K562 (cell line): ENCODE results near the gene COX20. TPM values are rescaled to one million over a fixed set of nuclear protein-coding genes. Genes with fewer than 3 reads are reported as not detected.

ENCODE experiments used
- ATAC-seq: fragments of 200-7000 bp; cut with Tn5 transposase; 3 replicates; pipeline ENCODE4 v1.9.1; 2020; ENCODE audit warnings: moderate library complexity
- BruUV-seq: library from RNA; stranded (reverse); fragments of 400-500 nt; replicated peaks from 2 replicates; lab custom pipeline; 2021; lab: Mats Ljungman, UMichigan
- CTCF ChIA-PET: fragments of 300-600 bp; formaldehyde crosslinking; extraction: SDS; loops from one replicate; lab custom pipeline; 2021; ENCODE audit warnings: low intra/inter-chr PET ratio; lab: Yijun Ruan, JAX
- POLR2A ChIA-PET: fragments of 300-600, 350-650 bp; sonication (Branson Sonifier 250); formaldehyde crosslinking; extraction: SDS; loops from one replicate; lab custom pipeline; 2021; ENCODE audit warnings: antibody characterized with exemption, inconsistent platforms; lab: Yijun Ruan, JAX
- DNase-seq, 4 experiments: peaks; one replicate each; pipeline versions ENCODE4 v3.0.0 to v3.0.0-alpha.2; 2011 to 2018; ENCODE audit warnings: low spot score in 3 of 4, mixed read lengths in 3 of 4; ENCODE audit errors: extremely low read depth in 1 of 4
- FAIRE-seq: peaks from 2 replicates; lab custom pipeline; 2011; peaks lifted over from hg19 to GRCh38; lab: Jason Lieb, UNC
- H2AFZ ChIP-seq: 2 replicates; pipeline ENCODE4 v1.6.0; 2011; ENCODE audit warnings: low read depth, low read length, control low read depth, inconsistent platforms
- H3K27ac ChIP-seq: fragments of 200-600 bp; 3 replicates; pipeline ENCODE4 v1.8.0; 2011; ENCODE audit warnings: low read depth, mild to moderate bottlenecking, control low read depth, inconsistent platforms, low read length, moderate library complexity, mixed read lengths; ENCODE audit errors: extremely low read depth
- H3K27me3 ChIP-seq, 2 experiments: fragments of 300-600 bp in 1 of 2; 2 replicates in 1 of 2; 3 replicates in 1 of 2; pipeline versions ENCODE4 v1.6.0 to v1.8.0; 2011; ENCODE audit warnings: inconsistent platforms in 2 of 2, low read length in 2 of 2, mild to moderate bottlenecking in 1 of 2, mixed read lengths in 1 of 2, moderate library complexity in 1 of 2; ENCODE audit not compliant: control insufficient read depth in 2 of 2, insufficient read depth in 2 of 2
- H3K36me3 ChIP-seq: fragments of 300-600 bp; 3 replicates; pipeline ENCODE4 v1.8.0; 2011; ENCODE audit warnings: mild to moderate bottlenecking, low read length, inconsistent platforms; ENCODE audit not compliant: control insufficient read depth, insufficient read depth
- H3K4me1 ChIP-seq, 2 experiments: fragments of 200-600 bp in 1 of 2; replicated peaks in 1 of 2; 2 replicates in 1 of 2; 3 replicates in 1 of 2; pipeline versions ENCODE4 v1.5.1 to v1.8.0; 2011; ENCODE audit warnings: inconsistent platforms in 2 of 2, low read length in 2 of 2, mild to moderate bottlenecking in 1 of 2, mixed read lengths in 1 of 2, moderate library complexity in 1 of 2; ENCODE audit not compliant: control insufficient read depth in 2 of 2, insufficient read depth in 2 of 2
- H3K4me2 ChIP-seq: 2 replicates; pipeline ENCODE4 v1.6.1; 2011; ENCODE audit warnings: low read length, control low read depth, inconsistent platforms, mixed read lengths; ENCODE audit not compliant: insufficient read depth
- H3K4me3 ChIP-seq: fragments of 200-600 bp; sonication (generic), shearing (Covaris generic); 2 replicates; pipeline ENCODE4 v1.5.1; 2016; ENCODE audit warnings: control low read depth, inconsistent platforms
- H3K79me2 ChIP-seq: fragments of 200-600 bp; 3 replicates; pipeline ENCODE4 v1.8.0; 2011; ENCODE audit warnings: low read length, inconsistent platforms; ENCODE audit not compliant: control insufficient read depth, insufficient read depth
- H3K9ac ChIP-seq, 2 experiments: 2 replicates each; pipeline versions ENCODE4 v1.6.0 to v1.6.1; 2011; ENCODE audit warnings: low read depth in 2 of 2, low read length in 2 of 2, control low read depth in 1 of 2, inconsistent platforms in 1 of 2, mild to moderate bottlenecking in 1 of 2, mixed read lengths in 1 of 2; ENCODE audit not compliant: insufficient read depth in 1 of 2
- H3K9me1 ChIP-seq: one replicate; pipeline ENCODE4 v1.6.0; 2011; ENCODE audit warnings: inconsistent platforms, mild to moderate bottlenecking, low read length, moderate library complexity; ENCODE audit not compliant: control insufficient read depth, insufficient read depth
- H3K9me3 ChIP-seq: replicated peaks from 2 replicates; pipeline ENCODE4 v1.5.1; 2011; ENCODE audit warnings: low read depth, low read length, inconsistent platforms; ENCODE audit not compliant: control insufficient read depth, insufficient read depth
- H4K20me1 ChIP-seq: replicated peaks from 2 replicates; pipeline ENCODE4 v1.6.1; 2011; ENCODE audit warnings: low read length, inconsistent platforms, mixed read lengths; ENCODE audit not compliant: control insufficient read depth, insufficient read depth
- DNMT1 ChIP-seq: fragments of 450-650 bp; IDR thresholded peaks from 2 replicates; pipeline ENCODE4 v1.6.1; 2016; ENCODE audit warnings: antibody characterized with exemption, mild to moderate bottlenecking
- PRDM10 ChIP-seq: fragments of 450-650 bp; IDR thresholded peaks from 2 replicates; pipeline ENCODE4 v1.6.1; 2018; ENCODE audit not compliant: partially characterized antibody
- SMARCA4 ChIP-seq: fragments of 450-650 bp; IDR thresholded peaks from 2 replicates; pipeline ENCODE4 v1.6.1; 2016
- SREBF1 ChIP-seq: fragments of 150-350 bp; IDR thresholded peaks from 2 replicates; pipeline ENCODE4 v1.6.1; 2014; ENCODE audit warnings: antibody characterized with exemption, low read depth, low read length, borderline replicate concordance
- ZBED1 ChIP-seq: IDR thresholded peaks from 2 replicates; pipeline ENCODE4 v1.6.1; 2014
- ZNF217 ChIP-seq: sonication (generic); formaldehyde crosslinking; IDR thresholded peaks from 2 replicates; pipeline ENCODE4 v1.8.0; 2022; ENCODE audit warnings: mild to moderate bottlenecking, missing genetic modification reagents
- ZNF695 ChIP-seq: fragments of 450-650 bp; formaldehyde crosslinking; IDR thresholded peaks from 2 replicates; pipeline ENCODE4 v1.4.0; 2020; ENCODE audit warnings: mild to moderate bottlenecking, moderate library complexity
- WGBS: fragments of 100-300 bp; shearing (Covaris generic); methylation state at CpG from one replicate; pipeline ENCODE4 v1.1.6; 2016; ENCODE audit warnings: low coverage, mixed read lengths; ENCODE audit not compliant: insufficient coverage; ENCODE audit errors: missing lambda C conversion rate; 5-methylcytosine and 5-hydroxymethylcytosine counted together
- in situ Hi-C: fragments of 300-500 bp; cut with MboI; formaldehyde crosslinking; loops from 4 replicates; pipeline ENCODE4 v1.15.0; 2018; ENCODE audit warnings: inconsistent platforms, mixed read lengths
- intact Hi-C: fragments of 100-400 bp; cut with micrococcal nuclease; formaldehyde crosslinking; loops from 2 replicates; pipeline ENCODE4 v1.14.2; 2022
- polyA plus RNA-seq, 8 experiments: library from polyadenylated mRNA; depleted of rRNA in 4 of 8; stranded (reverse) in 5 of 8; unstranded in 3 of 8; fragments of >200 nt; fragmentation: Nextera tagmentation in 2 of 8; fragmentation: Illumina TruSeq in 1 of 8; extraction: Ambion mirVana in 2 of 8; extraction: Trizol in 1 of 8; gene quantifications; 2 replicates each; pipeline versions ENCODE4 v1.2.1 to v1.2.3, GENCODE V29; 2011 to 2014; ENCODE audit warnings: inconsistent platforms in 1 of 8, missing spikeins in 1 of 8
- total RNA-seq, 7 experiments: library from RNA; depleted of rRNA in 6 of 7; stranded (reverse); fragments of >200 nt in 6 of 7; fragmentation: Illumina TruSeq in 2 of 7; extraction: Trizol in 2 of 7; gene quantifications; 2 replicates each; pipeline versions ENCODE4 v1.2.1 to v1.2.3, GENCODE V29; 2011 to 2021; ENCODE audit warnings: low replicate concordance in 1 of 7
- TF ChIP-seq, protein P1 (sequence below): fragments of 250-450 bp; sonication (Bioruptor Pico); IDR thresholded peaks from 2 replicates; pipeline ENCODE4 v1.4.0; 2020
- TF ChIP-seq, protein P2 (sequence below): fragments of 250-450 bp; sonication (Bioruptor Pico); IDR thresholded peaks from 2 replicates; pipeline ENCODE4 v1.9.0; 2021; ENCODE audit warnings: mild to moderate bottlenecking

Gene COX20
- total and polyA plus RNA-seq, 9 of the 15 experiments (the other 6 are each of a cell fraction or from before 2014, with no cell fraction given) = 41.5 to 192 (median 84.3) TPM

- intact Hi-C loops (no loop called here), in situ Hi-C loops (loop anchor here (5.0 kb wide), 1 partner anchor 97 kb away; a partner anchor contains a TSS)
- ChIA-PET POLR2A (interaction anchor here (0.8 to 2.5 kb wide), 3 partner anchors 10 to 58 kb away, joined by 3 to 9 read pairs (median 4); no protein-coding TSS in a partner anchor), CTCF (no interaction called here)
- no peak overlapping the region for H3K27ac ChIP-seq
- H2AFZ ChIP-seq = no peak overlapping the region
- FAIRE-seq (no peak), ATAC-seq (no peak), DNase-seq (no peak)
- H3K4me3 ChIP-seq = no peak overlapping the region
- 90% methylated on average over 4 of the region's 4 CpGs for WGBS
- H3K36me3 ChIP-seq = no peaks in the 10 kb centered on the region
- H3K9me3 ChIP-seq = no peaks in the 10 kb centered on the region
- peaks cover 15% of the 10 kb centered on the region for H3K79me2 ChIP-seq
- H3K4me2 ChIP-seq = no peak overlapping the region
- peaks cover 4 to 9% of the 10 kb centered on the region in 2 experiments; a peak in 3 of 5 replicates for H3K4me1 ChIP-seq
- TF ChIP-seq SMARCA4 (no peak), ZBED1 (no peak), ZNF217 (CRISPR knock-in tag) (no peak), PRDM10 (no peak), SREBF1 (no peak), DNMT1 (no peak), ZNF695 (CRISPR knock-in tag) (no peak)
- TF ChIP-seq, protein P1, sequence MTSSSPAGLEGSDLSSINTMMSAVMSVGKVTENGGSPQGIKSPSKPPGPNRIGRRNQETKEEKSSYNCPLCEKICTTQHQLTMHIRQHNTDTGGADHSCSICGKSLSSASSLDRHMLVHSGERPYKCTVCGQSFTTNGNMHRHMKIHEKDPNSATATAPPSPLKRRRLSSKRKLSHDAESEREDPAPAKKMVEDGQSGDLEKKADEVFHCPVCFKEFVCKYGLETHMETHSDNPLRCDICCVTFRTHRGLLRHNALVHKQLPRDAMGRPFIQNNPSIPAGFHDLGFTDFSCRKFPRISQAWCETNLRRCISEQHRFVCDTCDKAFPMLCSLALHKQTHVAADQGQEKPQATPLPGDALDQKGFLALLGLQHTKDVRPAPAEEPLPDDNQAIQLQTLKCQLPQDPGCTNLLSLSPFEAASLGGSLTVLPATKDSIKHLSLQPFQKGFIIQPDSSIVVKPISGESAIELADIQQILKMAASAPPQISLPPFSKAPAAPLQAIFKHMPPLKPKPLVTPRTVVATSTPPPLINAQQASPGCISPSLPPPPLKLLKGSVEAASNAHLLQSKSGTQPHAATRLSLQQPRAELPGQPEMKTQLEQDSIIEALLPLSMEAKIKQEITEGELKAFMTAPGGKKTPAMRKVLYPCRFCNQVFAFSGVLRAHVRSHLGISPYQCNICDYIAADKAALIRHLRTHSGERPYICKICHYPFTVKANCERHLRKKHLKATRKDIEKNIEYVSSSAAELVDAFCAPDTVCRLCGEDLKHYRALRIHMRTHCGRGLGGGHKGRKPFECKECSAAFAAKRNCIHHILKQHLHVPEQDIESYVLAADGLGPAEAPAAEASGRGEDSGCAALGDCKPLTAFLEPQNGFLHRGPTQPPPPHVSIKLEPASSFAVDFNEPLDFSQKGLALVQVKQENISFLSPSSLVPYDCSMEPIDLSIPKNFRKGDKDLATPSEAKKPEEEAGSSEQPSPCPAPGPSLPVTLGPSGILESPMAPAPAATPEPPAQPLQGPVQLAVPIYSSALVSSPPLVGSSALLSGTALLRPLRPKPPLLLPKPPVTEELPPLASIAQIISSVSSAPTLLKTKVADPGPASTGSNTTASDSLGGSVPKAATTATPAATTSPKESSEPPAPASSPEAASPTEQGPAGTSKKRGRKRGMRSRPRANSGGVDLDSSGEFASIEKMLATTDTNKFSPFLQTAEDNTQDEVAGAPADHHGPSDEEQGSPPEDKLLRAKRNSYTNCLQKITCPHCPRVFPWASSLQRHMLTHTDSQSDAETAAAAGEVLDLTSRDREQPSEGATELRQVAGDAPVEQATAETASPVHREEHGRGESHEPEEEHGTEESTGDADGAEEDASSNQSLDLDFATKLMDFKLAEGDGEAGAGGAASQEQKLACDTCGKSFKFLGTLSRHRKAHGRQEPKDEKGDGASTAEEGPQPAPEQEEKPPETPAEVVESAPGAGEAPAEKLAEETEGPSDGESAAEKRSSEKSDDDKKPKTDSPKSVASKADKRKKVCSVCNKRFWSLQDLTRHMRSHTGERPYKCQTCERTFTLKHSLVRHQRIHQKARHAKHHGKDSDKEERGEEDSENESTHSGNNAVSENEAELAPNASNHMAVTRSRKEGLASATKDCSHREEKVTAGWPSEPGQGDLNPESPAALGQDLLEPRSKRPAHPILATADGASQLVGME (CRISPR knock-in tag) = no peak
- TF ChIP-seq, protein P2, sequence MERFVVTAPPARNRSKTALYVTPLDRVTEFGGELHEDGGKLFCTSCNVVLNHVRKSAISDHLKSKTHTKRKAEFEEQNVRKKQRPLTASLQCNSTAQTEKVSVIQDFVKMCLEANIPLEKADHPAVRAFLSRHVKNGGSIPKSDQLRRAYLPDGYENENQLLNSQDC (CRISPR knock-in tag) = no peak
- TF ChIP-seq, all 486 proteins: peak for 0
- Histone ChIP-seq H4K20me1 (no peaks in the 10 kb centered on the region), H3K27me3 (no peaks in the 10 kb centered on the region), H3K9ac (no peak overlapping the region), H3K9me1 (no peaks in the 10 kb centered on the region)
- BruUV-seq = no TSS peak
These were observed 34.5 kb downstream of the COX20 start for GRCh38 chr1:244869950-244870349.
